Measurements from ENCODE around the gene SLC32A1. TPM values are rescaled to one million over a fixed set of nuclear protein-coding genes. Genes with fewer than 3 reads are reported as not detected.

SLC32A1 gene
- total and polyA plus RNA-seq, 2 of the 13 experiments (the other 11 are each of a cell fraction or from before 2014, with no cell fraction given), result not detected

GRCh38 chr20:38748097-38748860, 24.0 kb downstream of the SLC32A1 start, which contains the start of gene ACTR5 (continued):
- TF ChIP-seq ZBTB8A (CRISPR knock-in tag; IDR thresholded peaks at IDR 0.05; ENCODE audit: borderline replicate concordance, low read depth) (no peak; the same call in 1 of the 2 replicates), ZNF318 (CRISPR knock-in tag; IDR thresholded peaks at IDR 0.05) (no peak; the same call in 1 of the 2 replicates), ZIK1 (CRISPR knock-in tag; IDR thresholded peaks at IDR 0.05; ENCODE audit: borderline replicate concordance, low read depth) (peak; percentile 83; the same call in 1 of the 2 replicates), HOXD1 (CRISPR knock-in tag; IDR thresholded peaks at IDR 0.05) (peak; percentile 93), DPF2 (CRISPR knock-in tag; IDR thresholded peaks at IDR 0.05; ENCODE audit: borderline replicate concordance, low read depth) (no peak), CHD4 (IDR thresholded peaks at IDR 0.05; ENCODE audit: borderline replicate concordance, low read length) (no peak), CENPBD1 (CRISPR knock-in tag; IDR thresholded peaks at IDR 0.05; ENCODE audit: borderline replicate concordance, low read depth) (no peak; the same call in 1 of the 2 replicates), ZNF431 (CRISPR knock-in tag; IDR thresholded peaks at IDR 0.05; ENCODE audit: borderline replicate concordance, low read depth) (peak; percentile 30), TP53 (CRISPR knock-in tag; conservative IDR thresholded peaks at IDR 0.05) (0 out of 2 replicates have a peak, but pooled peaks have one; percentile 21), IKZF1 (IDR thresholded peaks at IDR 0.05) (no peak), HOXA7 (CRISPR knock-in tag; IDR thresholded peaks at IDR 0.05) (no peak), HMG20B (CRISPR knock-in tag; conservative IDR thresholded peaks at IDR 0.05) (no peak), REXO4 (CRISPR knock-in tag; IDR thresholded peaks at IDR 0.05; ENCODE audit: borderline replicate concordance) (peak; percentile 96), FIP1L1 (IDR thresholded peaks at IDR 0.05; ENCODE audit: borderline replicate concordance, insufficient read depth, low read depth, low read length) (no peak), HMG20A (CRISPR knock-in tag; IDR thresholded peaks at IDR 0.05; ENCODE audit: borderline replicate concordance) (no peak), NFIB (CRISPR knock-in tag; IDR thresholded peaks at IDR 0.05; ENCODE audit: borderline replicate concordance) (no peak), ZNF292 (CRISPR knock-in tag; IDR thresholded peaks at IDR 0.05; ENCODE audit: borderline replicate concordance, low read depth) (no peak), NFIC (IDR thresholded peaks at IDR 0.05; ENCODE audit: low read length) (no peak; the same call in 1 of the 2 replicates), PITX1 (CRISPR knock-in tag; IDR thresholded peaks at IDR 0.05) (peak; percentile 47), ZNF83 (CRISPR knock-in tag; IDR thresholded peaks at IDR 0.05; ENCODE audit: borderline replicate concordance) (peak; percentile 96), SYNCRIP (IDR thresholded peaks at IDR 0.05; ENCODE audit: insufficient read depth, low read depth, low read length) (no peak)
